ENCODE data around the gene FTH1. TPM values are rescaled to one million over a fixed set of nuclear protein-coding genes. Genes with fewer than 3 reads are reported as not detected.
"Not testable (repeated sequence)": the region's sequence is repeated elsewhere in the genome, so short reads cannot be mapped to it uniquely, and the experiment has no call there.

FTH1 gene
- total RNA-seq, 1 donor, result 1,813 TPM

GRCh38 chr11:61954106-61954850 is 13.2 kb downstream of the FTH1 start:
- DNase-seq (ENCODE audit: low read depth), result no peak
- no peak for TF ChIP-seq CTCF (IDR thresholded peaks at IDR 0.05; ENCODE audit: insufficient read depth, low read length)
- no peak overlapping the region for H3K4me3 ChIP-seq (ENCODE audit: low read depth, low read length)

DNA sequence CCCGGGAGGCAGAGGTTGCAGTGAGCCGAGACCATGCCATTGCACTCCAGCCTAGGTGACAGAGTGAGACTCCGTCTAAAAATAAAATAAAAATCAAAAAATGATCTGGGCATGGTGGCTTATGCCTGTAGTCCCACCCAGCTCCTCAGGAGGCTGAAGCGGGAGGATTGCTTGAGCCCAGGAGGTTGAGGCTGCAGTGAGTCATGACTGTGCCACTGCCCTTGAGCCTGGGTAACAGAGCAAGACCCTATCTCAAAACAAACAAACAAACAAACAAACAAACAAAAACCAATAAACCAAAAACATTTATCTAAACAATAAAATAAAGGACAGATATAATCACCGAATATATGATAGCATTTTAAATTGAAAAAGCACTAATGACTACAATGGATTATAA is 13.8 kb downstream of the FTH1 start:
- DNase-seq (ENCODE audit: low read depth), result not testable (repeated sequence)

GRCh38 chr11:61952882-61953281 is 14.6 kb downstream of the FTH1 start:
- no peak overlapping the region for H3K4me3 ChIP-seq (ENCODE audit: low read depth, low read length)
- TF ChIP-seq CTCF (IDR thresholded peaks at IDR 0.05; ENCODE audit: insufficient read depth, low read length), result no peak
- DNase-seq (ENCODE audit: low read depth), result no peak

More for the DNA sequence above, 13.8 kb downstream of the FTH1 start:
- H3K4me3 ChIP-seq (ENCODE audit: low read depth, low read length), result not testable (repeated sequence)

GRCh38 chr11:61951484-61952135 is 15.8 kb downstream of the FTH1 start:
- H3K4me3 ChIP-seq (ENCODE audit: low read depth, low read length), result no peak overlapping the region
- TF ChIP-seq CTCF (IDR thresholded peaks at IDR 0.05; ENCODE audit: insufficient read depth, low read length), result no peak
- no peak for DNase-seq (ENCODE audit: low read depth)

- H3K4me3 ChIP-seq (ENCODE audit: low read depth, low read length), result peak within 1 kb of the TSS; percentile 13
- TF ChIP-seq CTCF (IDR thresholded peaks at IDR 0.05; ENCODE audit: insufficient read depth, low read length), result no peak
- no peak for DNase-seq (ENCODE audit: low read depth)
Observed at GRCh38 chr11:61950035-61950547, 17.3 kb downstream of the FTH1 start, which contains the start of gene BEST1. Gene BEST1, plus strand, starts transcription at chr11:61950351. Its CDS starts 1,456 bp downstream, at chr11:61951807.

DNA sequence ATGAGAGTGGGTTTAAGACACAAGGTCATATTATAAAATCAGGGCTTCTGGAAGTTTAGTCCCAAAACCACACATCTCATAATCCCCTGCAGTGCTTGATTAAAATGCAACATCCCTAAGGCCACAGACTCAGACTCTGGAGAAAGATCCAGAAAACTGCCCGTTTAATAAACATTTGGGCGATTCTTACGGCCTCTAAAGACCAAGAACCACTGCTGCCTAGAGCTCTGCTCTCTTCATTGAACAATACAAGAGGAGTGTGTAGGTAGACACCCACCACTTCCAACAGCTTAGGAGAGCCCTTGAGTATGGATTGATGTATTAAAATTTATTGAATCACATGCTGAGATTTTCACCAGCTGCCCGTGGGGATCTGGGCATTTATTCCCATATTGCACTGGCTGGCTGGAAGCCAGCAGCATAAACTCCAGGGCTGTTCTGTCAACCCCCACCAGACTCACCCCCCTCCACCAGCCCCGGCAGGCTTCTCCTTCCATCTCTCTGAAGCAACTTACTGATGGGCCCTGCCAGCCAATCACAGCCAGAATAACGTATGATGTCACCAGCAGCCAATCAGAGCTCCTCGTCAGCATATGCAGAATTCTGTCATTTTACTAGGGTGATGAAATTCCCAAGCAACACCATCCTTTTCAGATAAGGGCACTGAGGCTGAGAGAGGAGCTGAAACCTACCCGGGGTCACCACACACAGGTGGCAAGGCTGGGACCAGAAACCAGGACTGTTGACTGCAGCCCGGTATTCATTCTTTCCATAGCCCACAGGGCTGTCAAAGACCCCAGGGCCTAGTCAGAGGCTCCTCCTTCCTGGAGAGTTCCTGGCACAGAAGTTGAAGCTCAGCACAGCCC is 18.0 kb downstream of the FTH1 start:
- peak overlapping the region; percentile 13 for H3K4me3 ChIP-seq (ENCODE audit: low read depth, low read length)
- no peak for TF ChIP-seq CTCF (IDR thresholded peaks at IDR 0.05; ENCODE audit: insufficient read depth, low read length)
- peak; percentile 100 for DNase-seq (ENCODE audit: low read depth)

Measured in fibroblast of the aortic adventitia (primary cell).